CD1c-positive myeloid dendritic cell (primary cell): ENCODE measurements around the gene ABHD12B.

Experiments
- DNase-seq: peaks from one replicate; pipeline ENCODE4 v3.0.0-alpha.2; 2016; ENCODE audit errors: extremely low spot score

The ABHD12B gene, protein sequence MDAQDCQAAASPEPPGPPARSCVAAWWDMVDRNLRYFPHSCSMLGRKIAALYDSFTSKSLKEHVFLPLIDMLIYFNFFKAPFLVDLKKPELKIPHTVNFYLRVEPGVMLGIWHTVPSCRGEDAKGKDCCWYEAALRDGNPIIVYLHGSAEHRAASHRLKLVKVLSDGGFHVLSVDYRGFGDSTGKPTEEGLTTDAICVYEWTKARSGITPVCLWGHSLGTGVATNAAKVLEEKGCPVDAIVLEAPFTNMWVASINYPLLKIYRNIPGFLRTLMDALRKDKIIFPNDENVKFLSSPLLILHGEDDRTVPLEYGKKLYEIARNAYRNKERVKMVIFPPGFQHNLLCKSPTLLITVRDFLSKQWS

DNA sequence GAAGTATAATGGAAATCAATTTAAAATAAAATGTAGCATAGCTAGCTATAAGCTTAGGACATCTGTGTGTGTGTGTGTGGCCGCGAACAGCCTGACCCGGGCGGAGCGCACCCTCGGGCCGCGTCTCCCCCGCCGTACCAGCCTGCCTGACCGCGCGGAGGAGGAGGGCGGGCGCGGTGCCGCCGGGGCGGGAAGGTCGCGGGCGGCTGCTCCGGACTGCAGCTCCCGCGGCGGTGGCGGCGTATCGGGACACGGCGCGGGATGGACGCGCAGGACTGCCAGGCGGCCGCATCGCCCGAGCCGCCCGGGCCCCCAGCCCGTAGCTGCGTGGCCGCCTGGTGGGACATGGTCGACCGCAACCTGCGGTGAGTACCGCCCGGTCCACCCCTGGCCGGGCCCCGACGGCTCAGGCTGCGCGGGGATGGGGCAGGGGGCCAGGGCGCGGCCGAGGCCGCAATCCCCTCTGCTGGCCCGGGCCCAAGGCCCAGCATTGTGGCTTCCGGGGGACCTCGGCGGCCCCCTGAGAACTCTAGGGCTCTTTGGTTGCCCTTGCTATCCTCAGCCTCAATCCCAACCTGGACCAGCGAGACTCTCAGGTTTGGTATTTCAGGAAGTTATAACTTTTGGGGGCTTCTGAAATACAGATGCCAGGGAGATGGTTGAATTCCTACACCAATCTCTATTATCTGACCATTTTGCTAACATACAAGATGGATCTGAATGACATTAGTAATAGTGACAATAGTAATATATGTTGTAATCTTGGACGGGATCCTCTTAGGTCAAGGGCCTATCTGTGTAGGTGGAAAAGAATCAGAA lies at the start of gene ABHD12B:
ABHD12B (plus strand) TSS at position 140 of the 819 bp plus-strand sequence; CDS start at position 262, 122 bp downstream.
- peak; percentile 29 for DNase-seq

DNA sequence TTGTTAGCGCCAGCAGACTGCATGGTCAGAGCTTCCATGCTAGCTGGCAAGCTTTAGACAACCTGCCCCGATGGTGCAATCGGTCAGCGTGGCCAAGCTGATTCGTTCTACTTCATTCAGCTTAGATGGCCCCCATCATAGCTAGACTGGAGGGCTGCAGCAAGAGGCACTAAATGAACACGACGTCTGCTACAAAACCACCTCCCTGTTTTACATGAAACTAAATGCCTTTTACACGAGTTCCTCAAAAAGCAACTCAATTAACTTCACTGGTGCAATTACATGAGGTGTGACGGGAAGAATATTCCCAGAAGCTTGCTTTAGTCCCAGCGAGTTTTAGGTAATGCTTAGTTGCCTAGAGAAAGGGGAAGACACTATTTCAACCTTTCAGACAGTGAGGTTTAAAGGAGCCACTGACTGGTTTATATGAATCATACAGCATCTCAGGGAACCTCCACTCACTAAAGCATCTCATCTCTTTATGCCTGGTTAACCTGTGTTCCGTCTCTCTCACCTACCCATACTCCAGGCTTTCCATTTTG lies 49.3 kb upstream of the ABHD12B start:
- peak; percentile 51 for DNase-seq

DNA sequence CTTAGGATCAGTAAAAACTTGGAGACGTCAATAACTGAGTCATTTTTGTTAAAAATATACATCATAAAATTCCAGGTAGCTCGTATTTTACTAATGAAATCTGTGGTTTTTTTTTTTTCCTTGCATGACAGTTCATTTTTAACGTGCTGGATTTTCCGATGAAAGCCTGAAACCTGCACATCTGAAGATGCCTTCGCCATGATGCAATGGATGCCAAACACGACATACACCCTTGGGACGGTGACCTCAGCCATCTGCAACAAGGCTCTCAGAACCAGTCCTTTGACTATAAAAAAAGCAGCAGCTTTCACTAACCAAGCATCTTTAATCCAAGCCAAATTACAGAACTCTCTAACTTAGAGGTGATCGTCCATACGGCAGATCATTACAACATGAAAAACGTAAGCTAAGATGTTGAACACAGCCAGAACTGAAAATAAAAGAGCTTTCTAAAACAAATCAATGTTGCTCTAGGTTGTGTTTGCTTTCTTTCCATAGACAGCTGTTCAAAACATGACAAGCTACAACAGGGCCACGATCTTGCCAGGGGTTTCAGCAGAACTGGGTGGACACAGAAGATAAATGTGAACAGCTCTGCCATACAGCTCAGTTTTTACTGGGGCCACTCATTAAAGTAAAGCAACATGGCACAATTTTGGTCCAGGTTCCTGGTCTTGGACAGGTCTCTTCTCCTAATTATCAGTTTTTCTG lies 48.6 kb upstream of the ABHD12B start:
- no peak for DNase-seq

DNA sequence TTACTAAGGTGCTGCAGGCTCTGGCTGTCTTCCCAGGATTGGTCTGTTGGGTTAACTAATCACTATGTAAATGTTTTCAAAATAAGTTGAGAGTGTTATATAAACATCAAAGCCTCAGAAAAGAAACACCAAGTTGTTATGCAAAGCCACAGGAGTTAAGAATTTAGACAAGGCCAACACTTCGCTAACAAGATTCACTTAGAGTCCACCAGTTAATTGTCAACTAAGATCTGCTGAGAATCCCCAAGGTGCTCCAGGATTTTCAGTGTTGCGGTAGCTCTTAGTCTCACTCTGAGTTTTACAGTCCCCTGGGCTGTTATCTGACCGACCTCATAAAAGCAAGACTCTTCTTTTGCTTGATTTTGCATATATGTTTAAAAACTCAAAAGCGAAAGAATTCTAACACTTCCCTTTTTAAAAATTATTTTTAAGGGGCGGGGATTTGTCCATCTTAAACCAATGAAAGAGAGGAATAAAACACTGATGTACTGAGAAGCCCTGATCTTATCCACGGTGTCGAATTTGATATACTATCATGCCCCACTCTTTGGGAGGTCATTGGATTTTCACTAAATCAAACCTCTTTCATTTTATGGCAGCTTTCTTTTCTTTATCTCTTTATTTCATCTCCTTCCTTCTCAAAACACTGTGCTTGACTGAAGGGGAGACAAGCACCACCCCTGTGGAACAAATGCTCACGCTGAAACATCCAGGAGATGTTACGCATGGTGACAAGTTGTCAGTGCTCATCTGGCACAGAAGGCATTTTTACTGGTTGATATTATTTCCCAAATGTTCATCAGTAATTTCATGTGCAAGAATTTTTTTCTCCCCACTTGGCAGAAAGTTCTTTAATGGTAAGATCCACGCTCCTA lies 47.9 kb upstream of the ABHD12B start:
- peak; percentile 51 for DNase-seq

DNA sequence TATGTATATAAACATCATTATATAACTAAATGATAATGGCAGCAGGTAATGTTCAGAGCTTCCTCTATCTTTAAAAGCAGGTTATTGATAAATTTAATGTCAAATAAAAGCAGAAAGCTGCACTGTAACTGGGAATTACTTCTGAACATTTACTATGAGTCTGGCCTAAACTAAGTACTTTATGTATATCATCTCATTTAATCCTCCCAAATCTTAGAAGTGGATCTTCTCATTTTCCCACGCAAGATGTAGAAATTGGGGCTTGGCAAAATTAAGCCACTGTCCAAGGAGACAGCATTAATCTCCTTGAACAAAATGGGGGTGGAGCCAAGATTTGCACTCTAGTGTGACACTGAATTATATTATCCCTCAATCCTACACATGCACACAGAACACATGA lies 46.5 kb upstream of the ABHD12B start:
- DNase-seq, result no peak

DNA sequence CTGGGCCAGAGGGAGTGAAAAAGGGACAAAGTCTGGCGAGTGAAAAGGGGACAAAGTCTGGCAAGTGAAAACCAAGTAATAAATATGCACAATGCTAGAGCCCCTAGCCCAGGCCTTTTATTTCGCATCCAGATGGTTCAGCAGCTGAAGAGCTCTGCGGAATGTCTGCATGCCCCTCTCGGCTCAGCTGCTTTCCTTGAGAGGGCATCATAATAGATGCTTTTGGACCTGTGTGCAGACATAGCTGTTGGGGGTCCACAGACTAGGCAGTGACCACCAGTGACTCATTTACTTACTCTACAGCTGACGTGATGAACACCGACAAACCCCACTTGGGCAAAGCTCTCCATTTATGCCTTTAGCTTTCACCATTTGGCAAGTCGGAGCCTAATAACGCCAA lies 45.2 kb upstream of the ABHD12B start:
- no peak for DNase-seq

DNA sequence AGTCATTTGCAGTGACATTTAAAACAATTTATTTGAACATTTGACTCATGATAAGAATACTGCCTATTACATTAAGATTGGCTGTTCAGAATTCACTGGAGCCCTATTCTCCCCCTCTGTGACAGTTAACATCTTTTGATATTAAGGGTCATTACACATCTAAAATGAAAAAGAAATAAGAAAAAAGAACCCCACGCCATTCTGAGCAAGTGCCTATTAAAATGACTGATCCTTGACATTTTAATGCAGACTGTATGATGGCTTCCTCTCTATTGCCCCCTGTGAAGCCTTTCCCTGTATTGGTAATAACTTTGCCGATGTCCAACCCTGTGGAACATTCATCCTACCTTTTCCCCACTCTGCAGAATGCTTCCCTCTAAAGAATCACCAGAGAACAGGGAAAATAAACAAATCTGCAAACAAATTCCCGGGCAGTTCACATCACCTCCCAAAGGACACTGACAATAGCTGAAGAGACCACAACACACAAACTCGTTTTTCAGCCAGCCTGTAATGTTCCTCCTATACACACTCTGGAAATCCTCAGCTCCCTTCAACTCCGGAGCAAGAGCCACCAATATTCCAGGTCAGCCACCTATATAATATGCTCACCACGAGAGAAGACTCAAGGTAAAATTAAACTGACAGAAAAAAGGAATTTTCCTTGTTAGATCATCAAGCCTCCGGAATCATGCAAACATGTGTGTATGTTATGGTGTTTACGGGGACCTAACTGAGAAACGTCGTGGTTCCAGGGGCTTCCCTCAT lies 42.9 kb upstream of the ABHD12B start:
- DNase-seq, result no peak

DNA sequence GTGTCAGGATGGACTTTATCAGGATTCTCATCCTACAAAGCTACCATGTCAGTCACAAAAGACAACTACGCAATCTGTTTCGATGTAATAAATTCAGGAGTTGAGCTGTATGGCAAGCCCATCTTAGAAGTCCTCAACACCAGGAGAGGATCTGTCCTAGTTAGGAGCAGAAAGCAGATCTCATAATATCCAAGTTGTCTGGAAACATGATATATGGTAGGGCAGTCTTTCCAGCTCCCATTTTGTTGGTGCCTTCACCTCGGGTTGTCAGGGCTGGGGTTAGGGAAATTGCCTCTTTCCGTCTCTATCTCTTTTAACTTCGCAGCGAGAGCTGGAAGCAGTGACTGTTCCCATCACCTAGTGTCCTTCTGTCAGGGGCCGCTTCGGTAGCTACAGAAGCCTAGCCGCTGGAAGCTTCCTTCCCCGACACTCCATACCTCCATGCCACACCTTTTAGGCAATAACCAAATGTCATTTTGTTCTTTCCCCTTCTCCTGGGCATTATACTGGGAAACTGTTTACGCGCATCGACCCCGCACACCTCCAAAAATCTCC lies 42.3 kb upstream of the ABHD12B start:
- no peak for DNase-seq

DNA sequence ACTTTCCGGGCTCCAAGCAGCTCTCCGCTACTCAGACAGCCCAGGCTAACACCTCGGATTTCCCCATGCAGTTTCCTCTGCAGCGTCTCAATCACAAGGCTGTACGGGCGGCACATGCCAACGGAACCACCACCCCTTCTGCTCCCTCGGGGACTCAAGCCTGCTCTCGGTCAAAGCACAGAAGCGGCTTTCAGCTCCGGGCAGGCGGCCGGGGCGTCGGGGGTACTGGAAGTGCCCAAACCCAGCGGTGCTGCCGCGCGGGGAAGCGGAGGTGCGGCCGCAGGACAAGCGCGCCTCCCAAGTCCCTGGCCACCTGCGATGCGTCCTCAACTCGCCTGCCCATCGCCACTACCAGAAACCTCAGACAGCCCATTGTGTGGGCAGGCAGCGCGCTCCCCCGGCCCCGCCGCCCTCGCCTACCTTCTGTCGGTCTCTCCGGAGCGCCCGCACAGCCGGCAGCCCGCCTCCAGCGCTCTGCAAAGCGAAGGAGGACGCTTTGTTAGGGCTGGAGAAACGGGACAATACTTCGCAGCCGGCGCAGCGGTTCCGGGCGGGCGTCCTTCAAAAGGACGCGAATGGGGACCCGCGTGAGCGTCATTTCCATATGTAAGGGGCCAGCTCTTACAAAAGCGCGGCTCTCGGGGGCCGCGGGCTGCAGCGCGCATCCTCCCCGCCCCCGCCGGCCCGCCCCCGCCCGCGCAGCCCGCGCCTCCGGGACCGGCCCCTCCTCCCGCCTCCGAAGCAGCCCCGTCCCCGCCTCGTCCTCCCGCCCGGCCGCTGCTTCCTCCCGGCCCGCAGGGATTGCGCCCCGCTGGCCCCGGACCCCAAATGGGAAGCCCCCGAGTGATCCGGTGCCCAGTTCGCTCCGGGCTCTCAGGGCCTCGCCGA lies 41.6 kb upstream of the ABHD12B start:
- DNase-seq, result peak; percentile 67

DNA sequence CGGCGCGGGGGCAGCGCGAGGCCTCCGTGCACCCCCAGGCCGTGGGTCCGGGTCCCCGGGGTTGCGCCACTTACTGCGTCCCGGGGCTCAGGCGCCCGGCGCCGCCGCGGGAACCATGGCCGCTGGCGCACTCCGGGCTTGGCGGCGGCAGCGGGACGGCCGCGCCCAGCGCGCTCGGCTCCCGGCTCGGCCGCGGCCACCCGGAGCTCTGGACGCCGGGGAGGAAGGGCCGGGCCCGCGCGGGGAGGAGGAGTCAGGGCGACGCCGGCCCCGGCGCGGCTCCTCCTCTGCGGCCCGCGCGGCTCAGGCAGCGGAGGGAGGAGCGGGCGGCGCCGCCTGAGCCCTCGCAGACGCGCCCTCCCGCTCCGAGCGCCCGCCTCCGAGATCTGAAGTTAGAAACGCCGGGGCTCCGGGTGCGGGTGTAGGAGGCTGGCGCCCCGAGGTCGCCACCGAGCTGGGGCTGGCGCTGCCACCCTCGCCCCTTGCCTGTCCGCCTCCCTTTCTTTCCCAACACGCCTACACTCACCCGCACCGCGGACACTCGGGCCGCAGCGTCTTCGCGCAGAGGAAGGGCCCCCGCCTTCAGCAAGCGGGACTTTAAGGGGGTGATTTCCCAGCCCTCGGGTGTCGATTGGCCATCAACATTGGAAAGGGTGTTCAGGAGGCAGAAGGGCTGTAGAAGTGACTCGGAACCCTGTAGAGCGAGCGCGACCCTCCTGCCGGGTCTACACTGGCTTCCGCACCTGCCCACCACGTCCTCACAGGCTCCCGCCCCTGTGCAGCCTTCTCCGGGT lies 40.7 kb upstream of the ABHD12B start, which contains the start of gene NIN:
NIN (minus strand) TSS at position 231 of the 794 bp plus-strand sequence. CDS start 9,106 bp downstream, outside the sequence.
- peak; percentile 90 for DNase-seq

DNA sequence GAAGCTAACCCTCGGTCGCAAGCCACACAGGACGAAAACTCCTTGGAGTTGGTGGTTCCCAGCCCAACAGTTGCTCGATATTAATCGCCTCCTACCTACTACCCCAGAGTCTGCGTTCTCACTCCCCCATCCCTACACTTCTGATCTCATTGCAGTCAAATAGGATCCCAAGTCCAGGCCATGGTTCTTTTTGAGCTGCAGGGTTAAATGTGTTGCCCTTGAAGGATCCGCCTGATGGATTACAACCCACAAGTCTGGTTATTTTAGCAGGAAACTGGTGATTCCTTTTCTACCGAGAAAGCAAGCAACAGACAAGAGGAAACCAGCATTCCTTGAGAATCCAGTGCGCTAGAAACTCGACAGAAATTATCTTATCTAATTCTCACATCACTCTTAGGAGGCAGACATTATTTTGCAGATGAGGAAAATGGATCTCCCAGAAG lies 40.1 kb upstream of the ABHD12B start:
- no peak for DNase-seq

DNA sequence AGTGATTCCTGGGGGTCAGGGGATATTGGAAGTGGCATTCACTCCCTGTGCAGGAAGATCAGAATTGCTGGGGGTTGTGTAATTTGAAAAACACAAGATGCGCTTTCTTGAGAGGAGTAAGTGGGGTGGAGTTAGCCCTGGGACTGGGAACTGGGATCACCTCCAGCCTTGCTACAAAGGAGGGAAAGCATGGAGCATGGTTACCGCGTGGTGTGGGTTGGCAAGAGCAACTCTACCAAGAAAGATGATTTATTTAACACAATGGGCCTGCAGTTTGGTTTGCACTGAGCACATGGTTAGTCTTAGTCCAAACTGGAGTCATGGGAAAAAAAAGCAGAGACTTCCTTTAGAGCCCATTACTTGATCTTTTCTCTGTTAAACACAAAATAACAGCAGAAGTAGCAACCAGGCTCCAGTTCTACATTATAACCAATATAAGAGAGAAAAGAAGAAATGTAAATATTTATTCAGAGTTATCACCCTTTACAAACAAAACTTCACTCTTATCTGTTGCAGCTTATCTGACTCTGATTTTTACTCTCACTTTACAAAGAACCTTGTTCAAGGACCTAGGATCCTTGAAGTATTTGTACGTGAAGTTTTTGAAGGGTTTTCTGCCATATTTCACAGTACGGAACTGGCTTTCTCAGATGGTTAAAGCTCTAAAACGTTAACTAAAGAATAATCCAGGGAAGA lies 38.8 kb upstream of the ABHD12B start:
- DNase-seq, result no peak

DNA sequence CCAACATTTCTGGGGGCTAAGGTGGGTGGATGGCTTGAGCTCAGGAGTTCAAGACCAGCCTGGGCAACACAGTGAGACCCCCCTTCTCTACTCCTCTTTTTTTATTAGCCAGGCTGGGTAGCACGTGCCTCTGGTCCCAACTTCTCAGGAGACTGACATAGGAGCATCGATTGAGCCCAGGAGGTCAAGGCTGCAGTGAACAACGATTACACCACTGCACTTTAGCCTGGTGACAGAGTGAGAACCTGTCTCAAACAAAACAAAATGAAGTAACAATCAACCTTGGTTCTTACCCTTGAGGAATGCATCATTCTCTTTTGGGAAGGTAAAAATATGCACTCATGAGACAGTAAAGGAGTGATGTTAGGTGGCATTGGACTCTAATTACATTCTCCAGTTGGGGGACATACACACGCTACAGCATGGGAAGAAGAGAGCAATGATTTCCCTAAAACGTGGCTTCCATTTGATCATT lies 37.0 kb upstream of the ABHD12B start:
- DNase-seq, result no peak

DNA sequence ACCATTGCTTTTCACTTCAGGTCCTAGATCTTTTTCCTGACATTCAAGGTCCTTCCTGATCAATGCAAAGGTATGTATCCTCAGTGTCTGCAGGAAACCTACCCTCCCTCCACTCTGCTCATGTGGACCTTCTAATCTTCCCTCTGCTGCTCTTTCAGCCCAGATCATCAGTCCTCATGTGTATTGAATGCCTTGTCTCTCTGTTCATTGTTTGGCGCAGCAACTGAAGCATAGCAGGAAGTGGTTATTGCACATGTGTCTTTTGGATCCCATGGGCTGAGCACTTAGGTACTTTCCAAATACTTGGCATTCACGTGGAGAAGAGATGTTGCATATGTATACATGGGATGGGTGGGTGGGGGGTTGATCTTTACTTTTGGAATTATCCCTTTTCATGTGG lies 36.6 kb upstream of the ABHD12B start:
- peak; percentile 44 for DNase-seq

DNA sequence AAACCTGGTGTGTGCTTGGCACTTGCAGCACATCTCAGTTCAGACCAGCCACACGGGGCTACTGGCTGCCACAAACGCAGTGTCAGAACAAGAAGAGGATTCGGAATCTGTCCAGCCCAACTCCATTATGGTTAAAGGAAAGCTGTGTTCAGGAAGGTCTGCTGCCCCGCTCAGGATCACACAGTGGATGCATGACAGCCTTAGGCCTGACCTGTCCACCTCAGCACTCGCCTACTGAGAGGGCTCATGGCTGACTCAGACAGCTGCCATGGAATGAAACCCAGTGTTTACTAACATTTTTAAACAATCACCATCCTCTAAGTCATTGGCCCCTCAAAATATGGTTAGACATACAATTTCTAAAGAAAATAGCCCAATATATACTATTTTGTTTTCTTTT lies 35.3 kb upstream of the ABHD12B start:
- DNase-seq, result no peak

DNA sequence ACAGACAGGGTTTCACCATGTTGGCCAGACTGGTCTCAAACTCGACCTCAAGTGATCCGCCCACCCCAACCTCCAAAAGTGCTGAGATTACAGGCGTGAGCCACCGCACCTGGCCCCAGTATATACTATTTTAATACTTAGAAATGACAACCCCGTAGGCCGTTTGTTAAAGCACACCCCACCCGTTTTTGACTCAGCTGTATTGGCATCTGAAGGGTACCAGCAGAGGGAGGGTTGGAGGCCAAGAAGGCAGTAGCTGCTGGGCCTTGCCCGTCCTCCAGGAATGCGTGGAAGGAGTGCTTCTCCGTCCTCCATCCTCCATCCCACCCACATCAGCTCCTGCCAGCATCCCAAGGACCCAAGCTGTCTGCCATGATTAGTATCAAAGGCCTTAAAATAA lies 34.6 kb upstream of the ABHD12B start:
- no peak for DNase-seq

DNA sequence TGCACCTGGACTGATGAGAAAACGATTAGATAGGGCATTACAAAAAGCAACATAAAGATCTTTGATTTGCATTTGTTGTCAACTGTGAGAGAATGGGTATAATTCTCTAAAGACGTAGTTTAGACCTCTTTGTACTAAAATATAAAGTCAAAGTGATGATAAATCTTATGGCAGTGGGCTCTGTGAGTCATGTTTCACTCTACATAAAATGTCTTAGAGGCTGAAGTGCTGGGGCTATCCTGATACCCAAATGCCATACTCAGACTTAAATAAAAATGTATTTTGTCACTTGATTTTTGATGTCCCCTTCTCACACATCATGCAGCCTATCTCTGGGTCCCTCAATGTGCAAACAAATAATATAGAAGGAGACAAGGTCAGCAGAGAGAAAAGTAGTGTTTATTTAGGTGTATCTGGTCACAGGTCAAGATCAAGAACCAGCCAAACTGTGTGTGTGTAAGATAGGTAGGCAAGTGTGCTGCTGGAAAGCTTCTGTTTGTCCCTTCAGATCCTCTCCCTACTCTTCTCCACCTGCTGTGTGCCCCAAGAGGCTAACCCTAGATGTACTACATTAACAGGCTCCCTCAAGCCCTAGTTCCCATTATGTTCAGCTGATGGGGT lies 33.9 kb upstream of the ABHD12B start:
- no peak for DNase-seq
